Loucy (cell line): ENCODE results near the gene RWDD4.

ENCODE experiments used
- H2AFZ ChIP-seq: fragments of 200-600 bp; sonication (generic); 2 replicates; pipeline ENCODE4 v1.6.0; 2016; ENCODE audit warnings: antibody characterized with exemption, mild to moderate bottlenecking, low read length, moderate library complexity
- H3F3A ChIP-seq: fragments of 200-600 bp; 2 replicates; pipeline ENCODE4 v1.6.0; 2016; ENCODE audit warnings: antibody characterized with exemption, low read depth, mild to moderate bottlenecking
- H3K27me3 ChIP-seq: fragments of 200-600 bp; sonication (generic); 2 replicates; pipeline ENCODE4 v1.6.1; 2014; ENCODE audit warnings: low read length, mild to moderate bottlenecking; ENCODE audit not compliant: insufficient read depth, poor library complexity, severe bottlenecking
- H3K36me3 ChIP-seq: fragments of 200-600 bp; sonication (generic); 2 replicates; pipeline ENCODE4 v1.6.1; 2016; ENCODE audit warnings: low read length; ENCODE audit not compliant: insufficient read depth
- H3K4me1 ChIP-seq: fragments of 200-600 bp; sonication (generic); 2 replicates; pipeline ENCODE4 v1.5.1; 2014; ENCODE audit warnings: low read length, mild to moderate bottlenecking; ENCODE audit not compliant: insufficient read depth, poor library complexity, severe bottlenecking
- H3K4me2 ChIP-seq: fragments of 200-600 bp; sonication (generic); 2 replicates; pipeline ENCODE4 v1.6.0; 2014; ENCODE audit warnings: antibody characterized with exemption, low read length, low read depth, mild to moderate bottlenecking; ENCODE audit not compliant: poor library complexity, severe bottlenecking
- H3K4me3 ChIP-seq: fragments of 200-600 bp; sonication (generic); 2 replicates; pipeline ENCODE4 v1.5.1; 2014; ENCODE audit warnings: low read length, mild to moderate bottlenecking, mixed read lengths; ENCODE audit not compliant: poor library complexity, severe bottlenecking
- H3K79me2 ChIP-seq: fragments of 200-600 bp; sonication (generic); 2 replicates; pipeline ENCODE4 v1.6.1; 2014; ENCODE audit warnings: low read length; ENCODE audit not compliant: insufficient read depth
- H3K9ac ChIP-seq: fragments of 200-600 bp; sonication (generic); 2 replicates; pipeline ENCODE4 v1.6.0; 2014; ENCODE audit warnings: mild to moderate bottlenecking, low read depth, low read length, moderate library complexity; ENCODE audit not compliant: poor library complexity, severe bottlenecking
- H3K9me2 ChIP-seq: fragments of 200-600 bp; sonication (generic); replicated peaks from 2 replicates; pipeline ENCODE4 v1.6.1; 2016; ENCODE audit warnings: low read depth, low read length, mixed read lengths
- H3K9me3 ChIP-seq: fragments of 200-600 bp; sonication (generic); 2 replicates; pipeline ENCODE4 v1.6.1; 2014; ENCODE audit warnings: mild to moderate bottlenecking, antibody characterized with exemption, low read length, low read depth; ENCODE audit not compliant: insufficient read depth
- H4K20me1 ChIP-seq: fragments of 200-600 bp; sonication (generic); 2 replicates; pipeline ENCODE4 v1.6.0; 2014; ENCODE audit warnings: antibody characterized with exemption, low read length, mild to moderate bottlenecking; ENCODE audit not compliant: insufficient read depth, poor library complexity, severe bottlenecking
- CTCF ChIP-seq: fragments of 200-600 bp; sonication (generic); conservative IDR thresholded peaks from 2 replicates; pipeline ENCODE4 v1.5.1; 2014; ENCODE audit warnings: mild to moderate bottlenecking, antibody characterized with exemption, low read length
- EZH2phosphoT487 ChIP-seq: fragments of 200-600 bp; IDR thresholded peaks from 2 replicates; pipeline ENCODE4 v1.6.1; 2018; ENCODE audit warnings: antibody characterized with exemption, mild to moderate bottlenecking, moderate library complexity, borderline replicate concordance

Gene RWDD4

GRCh38 chr4:183636503-183636902, 22.5 kb downstream of the RWDD4 start:
- Histone ChIP-seq H2AFZ (no peak overlapping the region), H3K4me2 (no peak overlapping the region)

DNA sequence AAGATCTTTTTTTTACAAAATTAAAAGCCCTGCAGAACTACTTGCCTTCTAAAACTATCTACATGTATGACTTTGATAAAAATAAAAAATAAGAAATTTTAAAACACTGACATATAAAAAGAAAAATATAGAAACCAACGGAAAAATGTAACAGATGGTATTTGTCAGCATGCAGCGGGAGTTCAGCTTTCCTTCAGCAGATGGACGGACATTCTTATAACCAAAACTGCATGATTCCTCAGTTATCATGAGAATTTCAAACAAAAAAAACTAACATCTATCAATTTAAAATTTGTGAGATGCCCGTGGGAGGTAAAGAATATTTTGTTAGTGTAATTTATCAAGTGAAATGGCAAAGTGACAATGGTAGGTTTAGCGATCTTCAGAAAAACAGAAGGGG, 23.2 kb downstream of the RWDD4 start:
- Histone ChIP-seq H3K4me1 (no peaks in the 10 kb centered on the region), H3K36me3 (no peaks in the 10 kb centered on the region), H3F3A (no peaks in the 10 kb centered on the region), H3K9ac (no peak overlapping the region), H3K9me2 (no peaks in the 10 kb centered on the region), H2AFZ (no peak overlapping the region), H3K9me3 (no peaks in the 10 kb centered on the region), H3K4me3 (no peak overlapping the region), H4K20me1 (no peaks in the 10 kb centered on the region), H3K4me2 (no peak overlapping the region), H3K79me2 (no peaks in the 10 kb centered on the region), H3K27me3 (no peaks in the 10 kb centered on the region)
- no peak for TF ChIP-seq CTCF
- TF ChIP-seq EZH2phosphoT487 = no peak

More at GRCh38 chr4:183636503-183636902, 22.5 kb downstream of the RWDD4 start:
- no peaks in the 10 kb centered on the region for H3K79me2 ChIP-seq
- no peaks in the 10 kb centered on the region for H3K4me1 ChIP-seq
- H3F3A ChIP-seq = no peaks in the 10 kb centered on the region
- no peaks in the 10 kb centered on the region for H3K9me3 ChIP-seq
- TF ChIP-seq CTCF (no peak), EZH2phosphoT487 (no peak)
- H3K36me3 ChIP-seq = no peaks in the 10 kb centered on the region
- no peaks in the 10 kb centered on the region for H3K27me3 ChIP-seq
- H3K9ac ChIP-seq = no peak overlapping the region
- no peaks in the 10 kb centered on the region for H4K20me1 ChIP-seq
- no peaks in the 10 kb centered on the region for H3K9me2 ChIP-seq
- no peak overlapping the region for H3K4me3 ChIP-seq

DNA sequence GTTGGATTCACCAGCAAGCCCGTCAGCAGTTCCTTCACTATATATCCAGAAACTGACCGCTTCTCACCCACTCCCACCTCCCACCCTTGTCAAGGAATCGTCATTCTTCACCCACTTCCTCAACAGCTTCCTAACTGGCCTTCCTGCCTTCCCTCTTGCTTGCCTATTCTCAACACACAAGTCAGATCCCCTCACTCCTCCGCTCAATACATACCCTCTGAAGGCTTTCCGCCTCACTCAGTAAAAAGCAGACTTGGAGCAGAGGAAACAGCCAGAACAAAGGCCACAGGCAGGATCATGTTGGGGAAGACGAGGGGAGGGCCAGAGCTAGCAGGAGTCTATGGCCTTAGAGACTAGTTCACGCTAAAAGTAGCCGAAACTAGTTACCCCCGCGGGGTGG, 23.7 kb downstream of the RWDD4 start:
- Histone ChIP-seq H3K27me3 (no peaks in the 10 kb centered on the region), H4K20me1 (no peaks in the 10 kb centered on the region), H2AFZ (no peak overlapping the region), H3K4me1 (no peaks in the 10 kb centered on the region), H3K9me2 (no peaks in the 10 kb centered on the region), H3K79me2 (no peaks in the 10 kb centered on the region), H3K36me3 (no peaks in the 10 kb centered on the region), H3K4me3 (no peak overlapping the region), H3F3A (no peaks in the 10 kb centered on the region), H3K9me3 (no peaks in the 10 kb centered on the region), H3K9ac (no peak overlapping the region), H3K4me2 (no peak overlapping the region)
- TF ChIP-seq CTCF = no peak
- TF ChIP-seq EZH2phosphoT487 = no peak
